Measurements from ENCODE around the gene ABHD14A. TPM values are rescaled to one million over a fixed set of nuclear protein-coding genes. Genes with fewer than 3 reads are reported as not detected.

Gene ABHD14A
- total RNA-seq, 1 donor from 2014 or later, result 14.8 TPM

DNA sequence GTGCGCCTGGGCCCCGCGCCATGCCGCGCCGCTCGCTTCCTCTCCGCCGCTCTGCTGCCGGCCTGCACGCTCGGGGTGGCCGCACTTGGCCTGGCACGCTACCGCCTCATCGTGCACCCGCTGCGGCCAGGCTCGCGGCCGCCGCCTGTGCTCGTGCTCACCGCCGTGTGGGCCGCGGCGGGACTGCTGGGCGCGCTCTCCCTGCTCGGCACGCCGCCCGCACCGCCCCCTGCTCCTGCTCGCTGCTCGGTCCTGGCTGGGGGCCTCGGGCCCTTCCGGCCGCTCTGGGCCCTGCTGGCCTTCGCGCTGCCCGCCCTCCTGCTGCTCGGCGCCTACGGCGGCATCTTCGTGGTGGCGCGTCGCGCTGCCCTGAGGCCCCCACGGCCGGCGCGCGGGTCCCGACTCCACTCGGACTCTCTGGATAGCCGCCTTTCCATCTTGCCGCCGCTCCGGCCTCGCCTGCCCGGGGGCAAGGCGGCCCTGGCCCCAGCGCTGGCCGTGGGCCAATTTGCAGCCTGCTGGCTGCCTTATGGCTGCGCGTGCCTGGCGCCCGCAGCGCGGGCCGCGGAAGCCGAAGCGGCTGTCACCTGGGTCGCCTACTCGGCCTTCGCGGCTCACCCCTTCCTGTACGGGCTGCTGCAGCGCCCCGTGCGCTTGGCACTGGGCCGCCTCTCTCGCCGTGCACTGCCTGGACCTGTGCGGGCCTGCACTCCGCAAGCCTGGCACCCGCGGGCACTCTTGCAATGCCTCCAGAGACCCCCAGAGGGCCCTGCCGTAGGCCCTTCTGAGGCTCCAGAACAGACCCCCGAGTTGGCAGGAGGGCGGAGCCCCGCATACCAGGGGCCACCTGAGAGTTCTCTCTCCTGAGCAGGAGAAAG, 18.7 kb upstream of the ABHD14A start:
- TF ChIP-seq, protein P1, sequence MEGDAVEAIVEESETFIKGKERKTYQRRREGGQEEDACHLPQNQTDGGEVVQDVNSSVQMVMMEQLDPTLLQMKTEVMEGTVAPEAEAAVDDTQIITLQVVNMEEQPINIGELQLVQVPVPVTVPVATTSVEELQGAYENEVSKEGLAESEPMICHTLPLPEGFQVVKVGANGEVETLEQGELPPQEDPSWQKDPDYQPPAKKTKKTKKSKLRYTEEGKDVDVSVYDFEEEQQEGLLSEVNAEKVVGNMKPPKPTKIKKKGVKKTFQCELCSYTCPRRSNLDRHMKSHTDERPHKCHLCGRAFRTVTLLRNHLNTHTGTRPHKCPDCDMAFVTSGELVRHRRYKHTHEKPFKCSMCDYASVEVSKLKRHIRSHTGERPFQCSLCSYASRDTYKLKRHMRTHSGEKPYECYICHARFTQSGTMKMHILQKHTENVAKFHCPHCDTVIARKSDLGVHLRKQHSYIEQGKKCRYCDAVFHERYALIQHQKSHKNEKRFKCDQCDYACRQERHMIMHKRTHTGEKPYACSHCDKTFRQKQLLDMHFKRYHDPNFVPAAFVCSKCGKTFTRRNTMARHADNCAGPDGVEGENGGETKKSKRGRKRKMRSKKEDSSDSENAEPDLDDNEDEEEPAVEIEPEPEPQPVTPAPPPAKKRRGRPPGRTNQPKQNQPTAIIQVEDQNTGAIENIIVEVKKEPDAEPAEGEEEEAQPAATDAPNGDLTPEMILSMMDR (IDR thresholded peaks at IDR 0.05; ENCODE audit: unreplicated experiment), result peak; percentile 53
- Mint-ChIP-seq H3K4me1 (peaks cover 2% of the 10 kb centered on the region), H3K27me3 (ENCODE audit: low read depth) (peaks cover 41% of the 10 kb centered on the region), H3K27ac (no peak overlapping the region), H3K9me3 (no peaks in the 10 kb centered on the region), H3K4me3 (no peak overlapping the region), H3K36me3 (peaks cover 3% of the 10 kb centered on the region)
- DNase-seq (ENCODE audit: low spot score in 2 of 2, unreplicated experiment in 2 of 2), result peak in 1 of 2 experiments; percentile 60

DNA sequence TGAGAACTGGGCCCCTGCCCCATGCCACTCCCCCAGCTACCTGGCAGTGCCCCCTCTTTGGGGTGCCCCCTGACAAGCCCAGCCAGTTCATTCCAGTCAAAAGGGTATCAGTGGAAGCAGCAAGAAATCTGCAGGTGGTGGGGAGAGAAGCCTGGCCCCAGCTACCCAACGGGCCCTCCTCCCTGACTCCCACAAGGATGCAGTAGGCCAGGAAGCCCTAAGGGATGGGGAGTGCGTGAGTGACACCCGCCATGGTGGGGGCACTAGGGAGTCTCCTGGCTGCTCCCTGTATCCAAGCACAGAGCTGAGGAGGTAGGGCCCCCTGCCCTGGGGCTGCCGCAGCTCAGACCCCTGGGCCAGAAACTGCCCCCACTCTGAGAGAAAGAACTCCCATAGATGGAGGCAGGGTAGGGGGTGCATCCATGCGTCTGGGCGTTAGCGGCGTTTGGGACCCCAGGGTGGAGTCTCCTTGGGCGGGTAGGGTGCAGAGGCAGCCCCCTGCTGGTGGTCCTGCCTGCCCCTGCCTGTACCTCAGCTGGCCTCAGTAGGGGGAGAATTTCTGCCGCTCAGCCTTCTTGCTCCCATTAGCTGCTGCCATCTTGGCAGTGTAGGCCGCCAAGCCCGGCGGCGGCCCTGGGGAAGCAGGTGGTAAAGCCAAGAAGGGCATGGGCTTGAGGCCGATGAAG, 17.2 kb upstream of the ABHD14A start:
- Mint-ChIP-seq H3K4me1 (peaks cover 2% of the 10 kb centered on the region), H3K27me3 (ENCODE audit: low read depth) (peaks cover 30% of the 10 kb centered on the region), H3K27ac (no peak overlapping the region), H3K36me3 (peaks cover 3% of the 10 kb centered on the region), H3K4me3 (no peak overlapping the region), H3K9me3 (no peaks in the 10 kb centered on the region)
- TF ChIP-seq, protein P1 (IDR thresholded peaks at IDR 0.05; ENCODE audit: unreplicated experiment), result no peak
- DNase-seq (ENCODE audit: low spot score in 2 of 2, unreplicated experiment in 2 of 2), result no peak

DNA sequence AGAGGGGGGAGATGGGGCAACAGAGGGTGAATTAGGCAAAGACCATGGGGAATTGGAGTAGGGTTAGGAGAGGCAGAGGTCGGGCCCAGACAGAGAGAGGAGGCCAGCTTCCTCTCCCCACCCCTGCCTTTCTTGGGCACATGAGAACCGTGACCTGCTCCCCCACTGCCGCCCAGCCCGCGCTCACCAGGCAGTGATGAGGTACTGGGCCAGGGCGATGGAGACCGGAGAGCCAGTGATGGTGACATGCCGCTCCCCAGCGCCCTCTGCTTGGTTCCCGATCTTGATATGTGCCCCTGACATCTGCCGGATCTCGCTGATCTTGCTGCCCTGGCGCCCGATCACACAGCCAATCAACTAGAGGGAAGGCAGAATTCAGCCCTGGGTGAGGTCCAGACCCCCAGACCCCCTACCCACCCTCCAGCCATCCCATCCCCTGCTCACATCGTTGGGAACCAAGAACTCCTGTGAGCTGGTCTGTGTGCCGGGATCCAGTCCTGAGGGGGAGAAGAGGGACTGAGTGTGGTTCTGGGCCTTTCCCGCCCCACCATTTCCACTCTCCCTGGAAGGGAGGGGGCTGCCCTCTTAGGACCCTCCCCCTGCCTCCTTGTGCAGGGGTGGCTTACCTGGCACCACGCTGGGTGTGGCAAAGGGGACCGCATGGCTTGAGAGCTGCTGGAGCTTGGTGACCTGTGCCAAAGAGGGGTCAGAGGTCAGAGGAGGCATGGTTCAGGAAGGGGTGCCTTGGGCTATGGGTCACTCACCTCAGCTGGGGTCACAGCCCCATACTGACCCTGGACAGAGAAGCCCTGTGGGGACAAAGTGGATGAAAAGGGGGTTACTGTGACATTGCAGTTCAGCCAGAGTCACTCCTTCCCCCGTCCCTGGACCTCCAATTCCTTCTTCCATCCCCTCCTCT, 16.0 kb upstream of the ABHD14A start:
- Mint-ChIP-seq H3K36me3 (peaks cover 3% of the 10 kb centered on the region), H3K4me1 (no peaks in the 10 kb centered on the region), H3K27ac (no peak overlapping the region), H3K9me3 (no peaks in the 10 kb centered on the region), H3K27me3 (ENCODE audit: low read depth) (peaks cover 19% of the 10 kb centered on the region), H3K4me3 (no peak overlapping the region)
- TF ChIP-seq, protein P1 (IDR thresholded peaks at IDR 0.05; ENCODE audit: unreplicated experiment), result no peak
- no peak for DNase-seq (ENCODE audit: low spot score in 2 of 2, unreplicated experiment in 2 of 2)

DNA sequence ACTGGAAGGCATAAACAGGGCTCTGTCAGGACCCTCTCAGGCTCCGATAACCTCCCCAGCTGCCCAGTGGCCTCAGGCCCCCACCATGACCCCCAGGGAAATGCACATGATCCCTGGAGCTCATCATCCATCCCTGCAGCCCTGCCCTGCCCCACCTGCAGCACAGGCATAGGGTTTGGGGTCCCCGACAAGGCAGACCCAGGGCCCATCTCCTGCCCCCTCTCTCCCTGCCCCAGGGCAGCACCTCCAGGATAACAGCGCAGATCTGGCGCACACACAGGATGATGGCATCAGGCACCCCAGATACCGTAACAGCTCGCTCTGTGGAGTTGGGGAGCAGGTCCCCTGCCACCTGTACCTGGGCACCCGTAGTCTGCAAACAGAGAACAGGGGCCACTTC, 15.2 kb upstream of the ABHD14A start:
- Mint-ChIP-seq H3K9me3 (no peaks in the 10 kb centered on the region), H3K36me3 (peaks cover 3% of the 10 kb centered on the region), H3K27me3 (ENCODE audit: low read depth) (peaks cover 11% of the 10 kb centered on the region), H3K4me3 (no peak overlapping the region), H3K4me1 (peaks cover 4% of the 10 kb centered on the region), H3K27ac (no peak overlapping the region)
- DNase-seq (ENCODE audit: low spot score in 2 of 2, unreplicated experiment in 2 of 2), result no peak
- TF ChIP-seq, protein P1 (IDR thresholded peaks at IDR 0.05; ENCODE audit: unreplicated experiment), result no peak

DNA sequence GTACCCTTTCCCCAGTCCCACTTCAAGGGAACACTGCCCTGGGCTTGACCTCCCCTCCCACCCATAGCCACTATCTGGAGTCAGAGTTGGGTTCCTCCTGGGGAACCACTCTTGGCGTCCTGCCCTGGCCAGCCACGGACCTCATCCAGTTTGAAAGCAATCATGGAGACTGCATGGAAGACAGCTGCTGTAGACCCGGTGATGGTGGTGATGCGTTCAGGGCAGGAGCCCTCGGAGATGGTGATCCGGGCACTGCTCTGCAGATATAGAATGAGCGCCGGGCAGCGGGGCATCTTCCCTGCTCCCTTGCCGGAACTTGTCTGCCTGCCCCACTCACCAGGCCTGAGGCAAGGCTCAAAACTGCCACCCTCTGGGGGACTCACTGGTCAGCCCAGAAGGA, 14.5 kb upstream of the ABHD14A start:
- Mint-ChIP-seq H3K36me3 (peaks cover 3% of the 10 kb centered on the region), H3K4me3 (no peak overlapping the region), H3K27ac (no peak overlapping the region), H3K9me3 (no peaks in the 10 kb centered on the region), H3K27me3 (ENCODE audit: low read depth) (peaks cover 4% of the 10 kb centered on the region), H3K4me1 (peaks cover 10% of the 10 kb centered on the region)
- TF ChIP-seq, protein P1 (IDR thresholded peaks at IDR 0.05; ENCODE audit: unreplicated experiment), result no peak
- DNase-seq (ENCODE audit: low spot score in 2 of 2, unreplicated experiment in 2 of 2), result no peak

Measured in mesothelial cell of epicardium (in vitro differentiated cells).